SK-N-MC (cell line): ENCODE data around the gene HORMAD2.

Experiments used
- EZH2 ChIP-seq: fragments of 200-600 bp; sonication (generic); IDR thresholded peaks from one replicate; pipeline ENCODE4 v1.6.1; 2017; ENCODE audit warnings: antibody characterized with exemption
- POLR2AphosphoS5 ChIP-seq: IDR thresholded peaks from 2 replicates; pipeline ENCODE4 v1.6.1; 2012; ENCODE audit warnings: mild to moderate bottlenecking, low read depth, low read length, borderline replicate concordance

DNA sequence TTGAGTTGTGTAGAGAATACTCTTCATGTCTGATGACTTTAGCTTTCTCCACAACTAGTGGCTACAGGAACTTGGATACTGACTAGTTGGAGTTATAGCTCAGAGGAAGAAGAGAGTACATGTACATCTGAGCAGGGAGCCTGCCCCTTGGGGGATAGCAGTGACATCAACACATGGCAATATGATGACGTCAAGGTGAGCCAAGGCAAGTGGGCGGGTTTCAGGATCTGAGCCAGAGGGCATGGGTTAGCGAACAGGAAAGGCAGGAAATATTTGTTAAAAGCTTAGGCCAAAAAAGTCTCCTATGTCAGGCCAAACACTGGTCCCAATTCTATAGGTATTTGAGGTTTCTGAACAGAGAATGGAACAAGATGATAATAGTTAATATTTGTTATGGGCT lies 42.0 kb upstream of the HORMAD2 start:
- TF ChIP-seq EZH2: no peak
- TF ChIP-seq POLR2AphosphoS5: no peak
